NT2/D1 (cell line): Measurements from ENCODE around the gene CPEB2.

ENCODE experiments used
- SUZ12 ChIP-seq: IDR thresholded peaks from 2 replicates; pipeline ENCODE4 v1.6.1; 2011; ENCODE audit not compliant: insufficient read length, insufficient read depth; ENCODE audit errors: extremely low read depth
- YY1 ChIP-seq: IDR thresholded peaks from 2 replicates; pipeline ENCODE4 v1.6.1; 2011; ENCODE audit not compliant: insufficient read length, insufficient read depth
- ZNF274 ChIP-seq: IDR thresholded peaks from 2 replicates; pipeline ENCODE4 v1.6.1; 2011; ENCODE audit warnings: mild to moderate bottlenecking, low read depth, low read length

GRCh38 chr4:15104825-15105224, 102.5 kb downstream of the CPEB2 start:
- TF ChIP-seq ZNF274 (no peak), YY1 (no peak), SUZ12 (no peak)
